Tibial nerve (tissue), 3 donors: ENCODE measurements around the gene PARVG.

Experiments
- CTCF ChIP-seq, 5 experiments: fragments of 200-600 bp in 3 of 5; fragments of 450-650 bp in 2 of 5; sonication (generic) in 3 of 5; IDR thresholded peaks; one replicate each; pipeline ENCODE4 v1.5.1; 2016 to 2019; ENCODE audit warnings: antibody characterized with exemption in 5 of 5, mild to moderate bottlenecking in 3 of 5, moderate library complexity in 2 of 5
- POLR2A ChIP-seq, 2 donors: fragments of 450-650 bp; IDR thresholded peaks; one replicate each; pipeline ENCODE4 v1.6.1; 2017; ENCODE audit warnings: antibody characterized with exemption in 2 of 2, mild to moderate bottlenecking in 2 of 2, moderate library complexity in 2 of 2

- no peak for TF ChIP-seq POLR2A (IDR thresholded peaks at IDR 0.05)
- TF ChIP-seq CTCF (IDR thresholded peaks at IDR 0.05): no peak
Measured at GRCh38 chr22:44192816-44193534, 12.2 kb downstream of the PARVG start.
